ENCODE data around the gene TTBK1.

GRCh38 chr6:43253401-43253800 lies 10.1 kb downstream of the TTBK1 start:
- TF ChIP-seq GATA1 (IDR thresholded peaks at IDR 0.05; ENCODE audit: low read depth, low read length) (no peak), POLR2A (IDR thresholded peaks at IDR 0.05; ENCODE audit: low read length) (no peak)
